H1 (cell line): ENCODE data around the gene GPR157. TPM values are rescaled to one million over a fixed set of nuclear protein-coding genes. Genes with fewer than 3 reads are reported as not detected.

Source experiments
- CTCF ChIA-PET: fragments of 300-600 bp; sonication (Branson Sonifier 250); formaldehyde crosslinking; loops from one replicate; lab custom pipeline; 2021; ENCODE audit not compliant: partially characterized antibody; lab: Charles Lee
- POLR2A ChIA-PET: fragments of 300-600 bp; sonication (Branson Sonifier 250); formaldehyde crosslinking; loops from one replicate; lab custom pipeline; 2021; ENCODE audit warnings: inconsistent platforms; ENCODE audit not compliant: partially characterized antibody; lab: Charles Lee
- DNase-seq, 2 experiments: peaks; one replicate each; pipeline versions ENCODE4 v3.0.0 to v3.0.0-alpha.2; 2010 to 2022; ENCODE audit warnings: low spot score in 2 of 2, low read depth in 1 of 2, mixed read lengths in 1 of 2
- FAIRE-seq: peaks from 2 replicates; lab custom pipeline; 2011; peaks lifted over from hg19 to GRCh38; lab: Jason Lieb, UNC
- H2AFZ ChIP-seq: 2 replicates; pipeline ENCODE4 v1.8.1; 2012; ENCODE audit warnings: low read length, inconsistent platforms
- H2AK5ac ChIP-seq: 2 replicates; pipeline ENCODE4 v1.6.1; 2013; ENCODE audit warnings: low read depth, low read length
- H2BK120ac ChIP-seq: replicated peaks from 2 replicates; pipeline ENCODE3; 2013; ENCODE audit warnings: low read depth, low read length, inconsistent platforms
- H2BK12ac ChIP-seq: 2 replicates; pipeline ENCODE4 v1.6.1; 2013; ENCODE audit warnings: low read depth, low read length
- H2BK15ac ChIP-seq: 2 replicates; pipeline ENCODE4 v1.6.1; 2013; ENCODE audit warnings: low read length
- H2BK20ac ChIP-seq: 2 replicates; pipeline ENCODE4 v1.6.1; 2013; ENCODE audit warnings: low read length
- H2BK5ac ChIP-seq: 2 replicates; pipeline ENCODE4 v1.6.1; 2013; ENCODE audit warnings: low read depth, low read length
- H3K14ac ChIP-seq: 2 replicates; pipeline ENCODE4 v1.6.1; 2013; ENCODE audit warnings: inconsistent platforms; ENCODE audit not compliant: insufficient read length
- H3K18ac ChIP-seq: 2 replicates; pipeline ENCODE4 v1.6.1; 2013; ENCODE audit warnings: low read length; ENCODE audit errors: extremely low read depth
- H3K23ac ChIP-seq: 2 replicates; pipeline ENCODE4 v1.6.1; 2013; ENCODE audit warnings: inconsistent platforms; ENCODE audit not compliant: insufficient read length
- H3K23me2 ChIP-seq: 2 replicates; pipeline ENCODE4 v1.6.1; 2013; ENCODE audit warnings: low read depth, low read length
- H3K27ac ChIP-seq: 2 replicates; pipeline ENCODE4 v1.6.1; 2011; ENCODE audit warnings: low read depth, low read length, inconsistent platforms
- H3K27me3 ChIP-seq, 4 experiments: replicated peaks in 1 of 4; 1 replicate in 1 of 4; 2 replicates in 3 of 4; pipeline versions ENCODE4 v1.6.1 to v1.8.1; 2011 to 2013; ENCODE audit warnings: low read length in 3 of 4, mild to moderate bottlenecking in 3 of 4, inconsistent platforms in 2 of 4, mixed read lengths in 2 of 4, moderate library complexity in 1 of 4; ENCODE audit not compliant: control insufficient read depth in 3 of 4, insufficient read depth in 3 of 4; ENCODE audit errors: extremely low read depth in 1 of 4
- H3K36me3 ChIP-seq, 4 experiments: 2 replicates each; pipeline versions ENCODE4 v1.6.1 to v1.8.1; 2011 to 2013; ENCODE audit warnings: mild to moderate bottlenecking in 4 of 4, low read length in 3 of 4, moderate library complexity in 2 of 4, control low read depth in 1 of 4, inconsistent platforms in 1 of 4; ENCODE audit not compliant: insufficient read depth in 4 of 4, control insufficient read depth in 2 of 4
- H3K4ac ChIP-seq: replicated peaks from 2 replicates; pipeline ENCODE3; 2013; ENCODE audit warnings: low read length, low read depth, mixed read lengths, inconsistent platforms; ENCODE audit not compliant: insufficient read length
- H3K4me1 ChIP-seq, 4 experiments: replicated peaks in 1 of 4; 1 replicate in 1 of 4; 2 replicates in 3 of 4; pipeline versions ENCODE4 v1.6.1 to v1.8.1; 2011 to 2013; ENCODE audit warnings: low read length in 3 of 4, inconsistent platforms in 2 of 4, mixed read lengths in 1 of 4; ENCODE audit not compliant: insufficient read depth in 4 of 4, control insufficient read depth in 3 of 4
- H3K4me2 ChIP-seq, 2 experiments: 2 replicates each; pipeline versions ENCODE4 v1.6.1 to v1.8.1; 2011 to 2013; ENCODE audit warnings: low read depth in 2 of 2, low read length in 2 of 2, control low read depth in 1 of 2, inconsistent platforms in 1 of 2, mild to moderate bottlenecking in 1 of 2; ENCODE audit not compliant: insufficient read depth in 1 of 2
- H3K4me3 ChIP-seq, 4 experiments: fragments of 200-600, 300-600 bp in 1 of 4; sonication (generic), shearing (Covaris generic), sonication (Bioruptor Twin) in 1 of 4; 2 replicates each; pipeline versions ENCODE4 v1.5.1 to v1.8.1; 2011 to 2016; ENCODE audit warnings: low read length in 4 of 4, low read depth in 3 of 4, control low read depth in 2 of 4, inconsistent platforms in 2 of 4, mild to moderate bottlenecking in 2 of 4, mixed read lengths in 1 of 4, moderate library complexity in 1 of 4; ENCODE audit not compliant: insufficient read depth in 2 of 4; ENCODE audit errors: extremely low read depth in 1 of 4
- H3K56ac ChIP-seq: replicated peaks from 2 replicates; pipeline ENCODE3; 2013; ENCODE audit warnings: low read depth, mild to moderate bottlenecking, mixed read lengths, low read length, inconsistent platforms; ENCODE audit not compliant: insufficient read length
- H3K79me1 ChIP-seq: 2 replicates; pipeline ENCODE4 v1.6.1; 2013; ENCODE audit warnings: low read depth, low read length, control low read depth
- H3K79me2 ChIP-seq, 2 experiments: 2 replicates each; pipeline versions ENCODE4 v1.6.1 to v1.8.1; 2012 to 2013; ENCODE audit warnings: low read length in 2 of 2, mild to moderate bottlenecking in 2 of 2, inconsistent platforms in 1 of 2; ENCODE audit not compliant: insufficient read depth in 2 of 2, control insufficient read depth in 1 of 2
- H3K9ac ChIP-seq, 4 experiments: replicated peaks in 1 of 4; 1 replicate in 1 of 4; 2 replicates in 3 of 4; pipeline versions ENCODE4 v1.6.1 to v1.8.1; 2011 to 2013; ENCODE audit warnings: low read depth in 3 of 4, low read length in 3 of 4, control low read depth in 2 of 4, mild to moderate bottlenecking in 2 of 4, moderate library complexity in 2 of 4, inconsistent platforms in 1 of 4; ENCODE audit errors: extremely low read depth in 1 of 4
- H3K9me3 ChIP-seq, 2 experiments: 2 replicates each; pipeline versions ENCODE4 v1.6.1 to v1.8.1; 2012 to 2013; ENCODE audit warnings: mild to moderate bottlenecking in 2 of 2, moderate library complexity in 2 of 2, control low read depth in 1 of 2, inconsistent platforms in 1 of 2, low read depth in 1 of 2, low read length in 1 of 2, mixed read lengths in 1 of 2; ENCODE audit not compliant: insufficient read depth in 2 of 2
- H4K20me1 ChIP-seq, 2 experiments: replicated peaks in 1 of 2; 2 replicates each; pipeline versions ENCODE3 to v1.8.1; 2011 to 2013; ENCODE audit warnings: inconsistent platforms in 2 of 2, low read length in 2 of 2, mild to moderate bottlenecking in 1 of 2; ENCODE audit not compliant: insufficient read depth in 2 of 2, control insufficient read depth in 1 of 2
- H4K5ac ChIP-seq: 2 replicates; pipeline ENCODE4 v1.6.1; 2013; ENCODE audit warnings: low read length, low read depth, mixed read lengths, inconsistent platforms; ENCODE audit not compliant: insufficient read length
- H4K8ac ChIP-seq: 2 replicates; pipeline ENCODE4 v1.8.0; 2013; ENCODE audit warnings: mild to moderate bottlenecking, moderate library complexity, low read length, inconsistent platforms; ENCODE audit not compliant: insufficient read depth; ENCODE audit errors: extremely low read depth
- H4K91ac ChIP-seq: replicated peaks from 2 replicates; pipeline ENCODE3; 2013; ENCODE audit warnings: low read length, mixed read lengths, inconsistent platforms; ENCODE audit not compliant: insufficient read length
- HDAC2 ChIP-seq, 2 experiments: fragments of 300-600 bp in 1 of 2; sonication (generic) in 1 of 2; IDR thresholded peaks; 2 replicates each; pipeline ENCODE4 v1.6.1; 2011 to 2012; ENCODE audit warnings: low read depth in 2 of 2, low read length in 2 of 2, mild to moderate bottlenecking in 2 of 2, moderate library complexity in 2 of 2, borderline replicate concordance in 1 of 2, inconsistent platforms in 1 of 2
- JUND ChIP-seq: IDR thresholded peaks from 2 replicates; pipeline ENCODE4 v1.6.1; 2011; ENCODE audit warnings: mild to moderate bottlenecking, improper control_type of control experiment, low read length
- WGBS, 2 experiments: shearing (Covaris generic) in 1 of 2; methylation state at CpG; one replicate each; pipeline versions ENCODE4 v1.1.6 to v1.1.7; 2013 to 2015; ENCODE audit warnings: low lambda C conversion rate in 2 of 2, mixed read lengths in 2 of 2, inconsistent platforms in 1 of 2, low coverage in 1 of 2, missing lambda C conversion rate in 1 of 2; ENCODE audit not compliant: insufficient replicate concordance in 2 of 2, insufficient coverage in 1 of 2, insufficient read length in 1 of 2; ENCODE audit errors: extremely low coverage in 1 of 2, missing lambda C conversion rate in 1 of 2; 5-methylcytosine and 5-hydroxymethylcytosine counted together
- polyA plus RNA-seq, 7 experiments: library from polyadenylated mRNA; depleted of rRNA in 3 of 7; stranded (reverse) in 5 of 7; unstranded in 2 of 7; fragments of >200 nt in 5 of 7; fragments of 200-250 nt in 2 of 7; gene quantifications; 1 replicate in 5 of 7; 2 replicates in 1 of 7; 4 replicates in 1 of 7; pipeline versions ENCODE4 v1.2.1 to v1.2.3, GENCODE V29; 2011 to 2013; ENCODE audit warnings: missing spikeins in 2 of 7, mixed read lengths in 2 of 7
- total RNA-seq: library from RNA; stranded (reverse); fragmentation: NEBNext Ultra II Directional; extraction: Animal tissue kit (Norgen Biotek cat#: 25700); gene quantifications from 2 replicates; pipeline ENCODE4 v1.2.1, GENCODE V29; 2021

Gene GPR157
- total and polyA plus RNA-seq, 2 of the 8 experiments (the other 6 are each of a cell fraction or from before 2014, with no cell fraction given) = 1.0 to 11.0 TPM

GRCh38 chr1:9174243-9174642 is 45.3 kb upstream of the GPR157 start:
- FAIRE-seq = no peak
- no peak overlapping the region for H2BK20ac ChIP-seq
- WGBS, 2 experiments = 91% methylated on average over 4 of the region's 4 CpGs; no CpG with 5 or more reads in 1 of the 2 experiments

More at GRCh38 chr1:9174243-9174642, 45.3 kb upstream of the GPR157 start:
- Histone ChIP-seq H4K8ac (peak overlapping the region; percentile 18; the same call in 1 of the 2 replicates), H3K4ac (no peak overlapping the region), H2BK15ac (no peak overlapping the region), H3K23ac (no peak overlapping the region), H4K91ac (no peak overlapping the region), H3K23me2 (no peaks in the 10 kb centered on the region), H3K9ac (no peak overlapping the region; a peak in 1 of 7 replicates), H2BK12ac (no peak overlapping the region), H4K5ac (no peak overlapping the region), H2AK5ac (no peak overlapping the region), H3K27me3 (no peaks in the 10 kb centered on the region), H3K79me2 (peaks cover 16 to 77% of the 10 kb centered on the region in 2 experiments; a peak in 3 of 4 replicates), H3K4me3 (no peak overlapping the region), H3K56ac (no peak overlapping the region), H3K18ac (no peak overlapping the region), H3K4me2 (no peak overlapping the region), H4K20me1 (peaks cover 0 to 19% of the 10 kb centered on the region in 2 experiments), H3K36me3 (peaks cover 0 to 12% (median 7%) of the 10 kb centered on the region in 4 experiments; a peak in 4 of 8 replicates), H3K4me1 (no peaks in the 10 kb centered on the region), H2AFZ (no peak overlapping the region), H3K27ac (no peak overlapping the region), H3K79me1 (peaks cover 21% of the 10 kb centered on the region), H2BK5ac (no peak overlapping the region), H3K9me3 (peaks cover 0 to 5% of the 10 kb centered on the region in 2 experiments; a peak in 2 of 4 replicates), H3K14ac (no peak overlapping the region), H2BK120ac (no peak overlapping the region)
- CTCF ChIA-PET = interaction anchor here (1.6 kb wide), 1 partner anchor 45 kb away, joined by 4 read pairs; the partner anchor contains the start of gene GPR157
- DNase-seq = no peak
- TF ChIP-seq HDAC2 (IDR thresholded peaks at IDR 0.05; ENCODE audit: borderline replicate concordance in 1 of 2, low read depth in 2 of 2, low read length in 2 of 2) (no peak), JUND (no peak)
- POLR2A ChIA-PET = no interaction called here
